ENCODE data around the gene ELMOD1.

Gene ELMOD1

GRCh38 chr11:107593951-107594350, 3.0 kb downstream of the ELMOD1 start:
- ChIA-PET POLR2A (interaction anchor here (0.6 kb wide), 1 partner anchor 182 kb away, joined by 4 read pairs; no protein-coding TSS in a partner anchor), CTCF (interaction anchor here (1.1 to 1.3 kb wide), 2 partner anchors 17 to 45 kb away, joined by 3 read pairs; no protein-coding TSS in a partner anchor)
- no peak for TF ChIP-seq CTCF (IDR thresholded peaks at IDR 0.05; ENCODE audit: insufficient read depth, low read length, missing control alignments)
- DNase-seq (ENCODE audit: low read depth, low spot score): no peak
- no peak overlapping the region for H3K4me3 ChIP-seq (ENCODE audit: low read depth, low read length)

GRCh38 chr11:107594736-107595135, 3.8 kb downstream of the ELMOD1 start:
- H3K4me3 ChIP-seq (ENCODE audit: low read depth, low read length): no peak overlapping the region
- ChIA-PET CTCF (interaction anchor here (1.1 to 1.4 kb wide), 3 partner anchors 45 to 94 kb away, joined by 3 to 5 read pairs (median 4); no protein-coding TSS in a partner anchor), POLR2A (interaction anchor here (0.6 kb wide), 1 partner anchor 181 kb away, joined by 4 read pairs; no protein-coding TSS in a partner anchor)
- no peak for DNase-seq (ENCODE audit: low read depth, low spot score)
- no peak for TF ChIP-seq CTCF (IDR thresholded peaks at IDR 0.05; ENCODE audit: insufficient read depth, low read length, missing control alignments)

GRCh38 chr11:107598225-107599139, 7.5 kb downstream of the ELMOD1 start:
- no peak for DNase-seq (ENCODE audit: low read depth, low spot score)
- H3K4me3 ChIP-seq (ENCODE audit: low read depth, low read length): no peak overlapping the region
- ChIA-PET CTCF (interaction anchor here (1.0 to 2.0 kb wide), 4 partner anchors 22 to 300 kb away, joined by 3 to 5 read pairs (median 4); no protein-coding TSS in a partner anchor), POLR2A (no interaction called here)
- TF ChIP-seq CTCF (IDR thresholded peaks at IDR 0.05; ENCODE audit: insufficient read depth, low read length, missing control alignments): peak; percentile 34

- TF ChIP-seq CTCF (IDR thresholded peaks at IDR 0.05; ENCODE audit: insufficient read depth, low read length, missing control alignments): no peak
- no peak for DNase-seq (ENCODE audit: low read depth, low spot score)
- ChIA-PET CTCF (interaction anchor here (1.4 to 1.6 kb wide), 2 partner anchors 54 to 84 kb away, joined by 3 to 7 read pairs; no protein-coding TSS in a partner anchor), POLR2A (no interaction called here)
- H3K4me3 ChIP-seq (ENCODE audit: low read depth, low read length): no peak overlapping the region
Measured at GRCh38 chr11:107605061-107606006, 14.4 kb downstream of the ELMOD1 start.

- ChIA-PET POLR2A (no interaction called here), CTCF (interaction anchor here (0.7 to 1.4 kb wide), 3 partner anchors 9 to 55 kb away, joined by 3 read pairs; no protein-coding TSS in a partner anchor)
- H3K4me3 ChIP-seq (ENCODE audit: low read depth, low read length): no peak overlapping the region
- peak; percentile 1 for TF ChIP-seq CTCF (IDR thresholded peaks at IDR 0.05; ENCODE audit: insufficient read depth, low read length, missing control alignments)
- no peak for DNase-seq (ENCODE audit: low read depth, low spot score)
Measured at GRCh38 chr11:107606141-107606540, 15.2 kb downstream of the ELMOD1 start.
